IMR-90 (cell line): Measurements from ENCODE around the gene MAGI2. TPM values are rescaled to one million over a fixed set of nuclear protein-coding genes. Genes with fewer than 3 reads are reported as not detected.

ENCODE experiments used
- ATAC-seq: fragments of 200-7000 bp; cut with Tn5 transposase; 2 replicates; pipeline ENCODE4 v1.9.1; 2020; ENCODE audit warnings: low read depth, mild to moderate bottlenecking, moderate library complexity
- BruUV-seq: library from RNA; stranded (reverse); fragments of 400-500 nt; replicated peaks from 2 replicates; lab custom pipeline; 2021; lab: Mats Ljungman, UMichigan
- CTCF ChIA-PET: fragments of 300-600 bp; formaldehyde crosslinking; extraction: SDS; loops from one replicate; lab custom pipeline; 2021; ENCODE audit warnings: antibody characterized with exemption; lab: Yijun Ruan, JAX
- POLR2A ChIA-PET: fragments of 300-600 bp; sonication (Branson Sonifier 250); formaldehyde crosslinking; loops from one replicate; lab custom pipeline; 2022; ENCODE audit warnings: antibody characterized with exemption; ENCODE audit not compliant: unreplicated experiment; lab: Charles Lee
- DNase-seq: peaks from one replicate; pipeline ENCODE4 v3.0.0; 2013
- H2AFZ ChIP-seq: replicated peaks from 2 replicates; pipeline ENCODE3; 2013; ENCODE audit warnings: low read length, mild to moderate bottlenecking; ENCODE audit not compliant: poor library complexity
- H2AK5ac ChIP-seq: 2 replicates; pipeline ENCODE4 v1.6.1; 2013; ENCODE audit warnings: low read depth, low read length, inconsistent platforms
- H2AK9ac ChIP-seq: replicated peaks from 2 replicates; pipeline ENCODE3; 2013; ENCODE audit warnings: mild to moderate bottlenecking, low read depth, low read length, moderate library complexity; ENCODE audit not compliant: poor library complexity
- H2BK120ac ChIP-seq: 2 replicates; pipeline ENCODE4 v1.6.1; 2013; ENCODE audit warnings: low read depth, low read length, inconsistent platforms
- H2BK15ac ChIP-seq: 3 replicates; pipeline ENCODE4 v1.6.1; 2013; ENCODE audit warnings: low read depth, low read length, inconsistent platforms
- H2BK20ac ChIP-seq: 2 replicates; pipeline ENCODE4 v1.6.1; 2013; ENCODE audit warnings: low read depth, mild to moderate bottlenecking, inconsistent platforms, low read length, moderate library complexity
- H2BK5ac ChIP-seq: 2 replicates; pipeline ENCODE4 v1.6.1; 2013; ENCODE audit warnings: mild to moderate bottlenecking, low read depth, low read length, inconsistent platforms; ENCODE audit not compliant: poor library complexity, severe bottlenecking
- H3K14ac ChIP-seq: replicated peaks from 2 replicates; pipeline ENCODE4 v1.6.1; 2013; ENCODE audit warnings: low read depth, low read length, inconsistent platforms
- H3K18ac ChIP-seq: 2 replicates; pipeline ENCODE4 v1.6.1; 2013; ENCODE audit warnings: low read depth, low read length, control low read depth
- H3K23ac ChIP-seq: 2 replicates; pipeline ENCODE4 v1.6.1; 2013; ENCODE audit warnings: low read depth, low read length, inconsistent platforms
- H3K27ac ChIP-seq: 2 replicates; pipeline ENCODE4 v1.5.1; 2013; ENCODE audit warnings: mild to moderate bottlenecking, control low read depth, low read length; ENCODE audit not compliant: insufficient read depth
- H3K27me3 ChIP-seq: 2 replicates; pipeline ENCODE4 v1.6.1; 2013; ENCODE audit warnings: low read length; ENCODE audit not compliant: control insufficient read depth, insufficient read depth
- H3K36me3 ChIP-seq: 2 replicates; pipeline ENCODE4 v1.6.1; 2013; ENCODE audit warnings: low read length, mixed read lengths; ENCODE audit not compliant: control insufficient read depth, insufficient read depth
- H3K4ac ChIP-seq: 2 replicates; pipeline ENCODE4 v1.6.1; 2013; ENCODE audit warnings: low read depth, low read length, inconsistent platforms
- H3K4me1 ChIP-seq: 2 replicates; pipeline ENCODE4 v1.6.1; 2013; ENCODE audit warnings: low read length, mixed read lengths; ENCODE audit not compliant: control insufficient read depth, insufficient read depth
- H3K4me2 ChIP-seq: 2 replicates; pipeline ENCODE4 v1.6.1; 2013; ENCODE audit warnings: low read depth, mild to moderate bottlenecking, control low read depth, low read length, moderate library complexity
- H3K4me3 ChIP-seq: 2 replicates; pipeline ENCODE4 v1.5.1; 2013; ENCODE audit warnings: low read depth, mild to moderate bottlenecking, control low read depth, low read length, moderate library complexity; ENCODE audit not compliant: insufficient read depth
- H3K56ac ChIP-seq: 2 replicates; pipeline ENCODE4 v1.6.1; 2013; ENCODE audit warnings: low read length, inconsistent platforms; ENCODE audit not compliant: insufficient read depth; ENCODE audit errors: extremely low read depth
- H3K79me1 ChIP-seq, 2 experiments: 2 replicates each; pipeline ENCODE4 v1.6.1; 2013; ENCODE audit warnings: low read length in 2 of 2, inconsistent platforms in 1 of 2, low read depth in 1 of 2
- H3K9ac ChIP-seq: 2 replicates; pipeline ENCODE4 v1.6.1; 2013; ENCODE audit warnings: low read depth, low read length, control low read depth
- H3K9me1 ChIP-seq: 2 replicates; pipeline ENCODE4 v1.6.1; 2013; ENCODE audit warnings: low read length, inconsistent platforms; ENCODE audit not compliant: insufficient read depth
- H3K9me3 ChIP-seq: 2 replicates; pipeline ENCODE4 v1.6.1; 2013; ENCODE audit warnings: low read length; ENCODE audit not compliant: control insufficient read depth, insufficient read depth
- H4K20me1 ChIP-seq: 2 replicates; pipeline ENCODE4 v1.6.1; 2013; ENCODE audit warnings: low read length, inconsistent platforms; ENCODE audit not compliant: insufficient read depth
- H4K5ac ChIP-seq: 2 replicates; pipeline ENCODE4 v1.6.1; 2013; ENCODE audit warnings: mild to moderate bottlenecking, low read depth, low read length, control low read depth
- H4K8ac ChIP-seq, 2 experiments: 2 replicates each; pipeline ENCODE4 v1.6.1; 2013; ENCODE audit warnings: low read depth in 2 of 2, low read length in 2 of 2, control low read depth in 1 of 2, inconsistent platforms in 1 of 2
- H4K91ac ChIP-seq: 2 replicates; pipeline ENCODE4 v1.6.1; 2013; ENCODE audit warnings: low read depth, low read length, inconsistent platforms; ENCODE audit not compliant: insufficient read depth
- BHLHE40 ChIP-seq: fragments of 150-350 bp; IDR thresholded peaks from 2 replicates; pipeline ENCODE4 v1.6.1; 2016; ENCODE audit warnings: mild to moderate bottlenecking, low read depth, low read length
- CEBPB ChIP-seq: IDR thresholded peaks from 2 replicates; pipeline ENCODE4 v1.6.1; 2012; ENCODE audit warnings: low read depth, low read length, improper control_type of control experiment
- CHD1 ChIP-seq: IDR thresholded peaks from 2 replicates; pipeline ENCODE4 v1.6.1; 2012; ENCODE audit warnings: low read depth, low read length, improper control_type of control experiment
- FOS ChIP-seq: fragments of 150-350 bp; IDR thresholded peaks from 2 replicates; pipeline ENCODE4 v1.6.1; 2016; ENCODE audit warnings: low read depth, low read length
- MAFK ChIP-seq: IDR thresholded peaks from 2 replicates; pipeline ENCODE4 v1.6.1; 2012; ENCODE audit warnings: low read depth, low read length, improper control_type of control experiment
- MAZ ChIP-seq: IDR thresholded peaks from 2 replicates; pipeline ENCODE4 v1.6.1; 2012; ENCODE audit warnings: low read depth, mild to moderate bottlenecking, low read length, improper control_type of control experiment, moderate library complexity, borderline replicate concordance
- MXI1 ChIP-seq: IDR thresholded peaks from 2 replicates; pipeline ENCODE4 v1.6.1; 2012; ENCODE audit warnings: low read depth, mild to moderate bottlenecking, low read length, moderate library complexity, borderline replicate concordance
- NFE2L2 ChIP-seq: fragments of 150-350 bp; IDR thresholded peaks from 2 replicates; pipeline ENCODE4 v1.6.1; 2016; ENCODE audit warnings: low read depth, mild to moderate bottlenecking, low read length
- POLR2A ChIP-seq: IDR thresholded peaks from 2 replicates; pipeline ENCODE4 v1.6.1; 2012; ENCODE audit warnings: mild to moderate bottlenecking, low read depth, low read length
- RAD21 ChIP-seq: IDR thresholded peaks from 2 replicates; pipeline ENCODE4 v1.6.1; 2012; ENCODE audit warnings: low read length, improper control_type of control experiment
- RCOR1 ChIP-seq: IDR thresholded peaks from 2 replicates; pipeline ENCODE4 v1.6.1; 2012; ENCODE audit warnings: mild to moderate bottlenecking, low read length, improper control_type of control experiment; ENCODE audit not compliant: insufficient replicate concordance
- RFX5 ChIP-seq: IDR thresholded peaks from 2 replicates; pipeline ENCODE4 v1.8.0; 2012; ENCODE audit warnings: low read depth, mild to moderate bottlenecking, low read length, moderate library complexity
- SMC3 ChIP-seq: fragments of 150-350 bp; IDR thresholded peaks from 2 replicates; pipeline ENCODE4 v1.6.1; 2016; ENCODE audit warnings: low read depth, mild to moderate bottlenecking, antibody characterized with exemption, low read length, moderate library complexity
- WGBS, 2 experiments: methylation state at CpG; one replicate each; pipeline versions ENCODE4 v1.1.5 to v1.1.7; 2013; ENCODE audit warnings: missing lambda C conversion rate in 2 of 2; ENCODE audit not compliant: insufficient read length in 1 of 2; ENCODE audit errors: extremely low coverage in 2 of 2; 5-methylcytosine and 5-hydroxymethylcytosine counted together
- dilution Hi-C: fragments of 300-500 bp; cut with HindIII; formaldehyde crosslinking; loops from one replicate; pipeline ENCODE4 v1.14.3; 2018; ENCODE audit warnings: low sequenced_read_pairs; ENCODE audit not compliant: unreplicated experiment
- in situ Hi-C: fragments of 300-500 bp; cut with MboI; formaldehyde crosslinking; loops from 3 replicates; pipeline ENCODE4 v1.14.3; 2019; ENCODE audit warnings: low sequenced_read_pairs, inconsistent platforms, mixed read lengths
- intact Hi-C: fragments of 100-400 bp; cut with micrococcal nuclease; formaldehyde crosslinking; loops from 2 replicates; pipeline ENCODE4 v1.10.0; 2022
- polyA plus RNA-seq, 3 experiments: library from polyadenylated mRNA; depleted of rRNA; stranded (reverse); fragments of >200 nt; gene quantifications; 2 replicates each; pipeline ENCODE4 v1.2.3, GENCODE V29; 2012; ENCODE audit warnings: low replicate concordance in 1 of 3
- total RNA-seq: library from RNA; depleted of rRNA; stranded (reverse); fragments of >200 nt; gene quantifications from 2 replicates; pipeline ENCODE4 v1.2.3, GENCODE V29; 2012
- TF ChIP-seq, protein P1 (sequence below): conservative IDR thresholded peaks from 2 replicates; pipeline ENCODE4 v1.5.1; 2012; ENCODE audit warnings: mild to moderate bottlenecking, low read depth, low read length, improper control_type of control experiment
- TF ChIP-seq, protein P2 (sequence below): fragments of 150-350 bp; IDR thresholded peaks from 2 replicates; pipeline ENCODE4 v1.6.1; 2016; ENCODE audit warnings: low read depth, mild to moderate bottlenecking, low read length, moderate library complexity, borderline replicate concordance
- TF ChIP-seq, protein P3 (sequence below): fragments of 150-350 bp; IDR thresholded peaks from 2 replicates; pipeline ENCODE4 v1.6.1; 2017; ENCODE audit warnings: mild to moderate bottlenecking, antibody characterized with exemption, low read length, low read depth

The MAGI2 gene
- total and polyA plus RNA-seq, 2 of the 4 experiments (the other 2 are of a cell fraction) = 2.5 to 17.9 TPM

DNA sequence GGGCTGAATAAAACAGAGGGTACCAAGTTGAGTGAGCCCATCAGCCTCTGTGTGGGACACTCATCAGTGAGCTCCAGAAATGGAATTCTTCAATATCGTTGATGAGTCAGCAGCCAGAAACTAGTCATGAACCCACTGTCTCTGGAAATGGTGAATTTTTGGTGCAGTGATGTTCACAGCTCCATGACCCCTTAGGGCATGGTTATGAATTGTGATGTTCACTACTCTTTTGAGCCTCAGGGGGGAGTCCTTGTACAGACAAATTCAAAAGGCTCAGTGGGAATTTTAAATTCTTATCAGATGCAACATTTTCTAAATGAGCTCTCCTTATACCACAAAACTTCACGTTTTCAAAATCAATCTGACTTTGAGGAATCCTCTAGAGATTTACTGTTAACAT, 1319.2 kb downstream of the MAGI2 start:
- no peak overlapping the region for H2BK20ac ChIP-seq
- no peak overlapping the region for H4K8ac ChIP-seq
- no peak overlapping the region for H4K5ac ChIP-seq
- TF ChIP-seq, protein P1, sequence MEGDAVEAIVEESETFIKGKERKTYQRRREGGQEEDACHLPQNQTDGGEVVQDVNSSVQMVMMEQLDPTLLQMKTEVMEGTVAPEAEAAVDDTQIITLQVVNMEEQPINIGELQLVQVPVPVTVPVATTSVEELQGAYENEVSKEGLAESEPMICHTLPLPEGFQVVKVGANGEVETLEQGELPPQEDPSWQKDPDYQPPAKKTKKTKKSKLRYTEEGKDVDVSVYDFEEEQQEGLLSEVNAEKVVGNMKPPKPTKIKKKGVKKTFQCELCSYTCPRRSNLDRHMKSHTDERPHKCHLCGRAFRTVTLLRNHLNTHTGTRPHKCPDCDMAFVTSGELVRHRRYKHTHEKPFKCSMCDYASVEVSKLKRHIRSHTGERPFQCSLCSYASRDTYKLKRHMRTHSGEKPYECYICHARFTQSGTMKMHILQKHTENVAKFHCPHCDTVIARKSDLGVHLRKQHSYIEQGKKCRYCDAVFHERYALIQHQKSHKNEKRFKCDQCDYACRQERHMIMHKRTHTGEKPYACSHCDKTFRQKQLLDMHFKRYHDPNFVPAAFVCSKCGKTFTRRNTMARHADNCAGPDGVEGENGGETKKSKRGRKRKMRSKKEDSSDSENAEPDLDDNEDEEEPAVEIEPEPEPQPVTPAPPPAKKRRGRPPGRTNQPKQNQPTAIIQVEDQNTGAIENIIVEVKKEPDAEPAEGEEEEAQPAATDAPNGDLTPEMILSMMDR = peak; percentile 80
- TF ChIP-seq SMC3 (peak; percentile 83), NFE2L2 (no peak), CHD1 (no peak), RFX5 (no peak), POLR2A (0 out of 2 replicates have a peak, but pooled peaks have one; percentile 35), FOS (peak; percentile 42), BHLHE40 (no peak), MXI1 (no peak), RCOR1 (no peak), MAZ (no peak), MAFK (peak; percentile 47; the same call in 1 of the 2 replicates), RAD21 (peak; percentile 87), CEBPB (no peak)
- TF ChIP-seq, protein P2, sequence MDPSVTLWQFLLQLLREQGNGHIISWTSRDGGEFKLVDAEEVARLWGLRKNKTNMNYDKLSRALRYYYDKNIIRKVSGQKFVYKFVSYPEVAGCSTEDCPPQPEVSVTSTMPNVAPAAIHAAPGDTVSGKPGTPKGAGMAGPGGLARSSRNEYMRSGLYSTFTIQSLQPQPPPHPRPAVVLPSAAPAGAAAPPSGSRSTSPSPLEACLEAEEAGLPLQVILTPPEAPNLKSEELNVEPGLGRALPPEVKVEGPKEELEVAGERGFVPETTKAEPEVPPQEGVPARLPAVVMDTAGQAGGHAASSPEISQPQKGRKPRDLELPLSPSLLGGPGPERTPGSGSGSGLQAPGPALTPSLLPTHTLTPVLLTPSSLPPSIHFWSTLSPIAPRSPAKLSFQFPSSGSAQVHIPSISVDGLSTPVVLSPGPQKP = no peak
- TF ChIP-seq, protein P3, sequence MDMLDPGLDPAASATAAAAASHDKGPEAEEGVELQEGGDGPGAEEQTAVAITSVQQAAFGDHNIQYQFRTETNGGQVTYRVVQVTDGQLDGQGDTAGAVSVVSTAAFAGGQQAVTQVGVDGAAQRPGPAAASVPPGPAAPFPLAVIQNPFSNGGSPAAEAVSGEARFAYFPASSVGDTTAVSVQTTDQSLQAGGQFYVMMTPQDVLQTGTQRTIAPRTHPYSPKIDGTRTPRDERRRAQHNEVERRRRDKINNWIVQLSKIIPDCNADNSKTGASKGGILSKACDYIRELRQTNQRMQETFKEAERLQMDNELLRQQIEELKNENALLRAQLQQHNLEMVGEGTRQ = no peak
- no peak overlapping the region for H3K14ac ChIP-seq
- no peak overlapping the region for H2AFZ ChIP-seq
- no peak overlapping the region for H2AK9ac ChIP-seq
- no peaks in the 10 kb centered on the region for H3K36me3 ChIP-seq
- H3K79me1 ChIP-seq = no peaks in the 10 kb centered on the region
- H3K27ac ChIP-seq = no peak overlapping the region
- peak; percentile 86 for ATAC-seq
- ChIA-PET POLR2A (no interaction called here), CTCF (interaction anchor here (0.6 to 1.7 kb wide), 10 partner anchors 9 to 1042 kb away, joined by 3 to 10 read pairs (median 3); no protein-coding TSS in a partner anchor)
- no peak overlapping the region for H3K4me3 ChIP-seq
- no peak overlapping the region for H3K18ac ChIP-seq
- intact Hi-C loops = loop anchor here (1.0 to 10.0 kb wide), 6 partner anchors 89 to 1041 kb away; no protein-coding TSS in a partner anchor
- H3K4me2 ChIP-seq = no peak overlapping the region
- no peak overlapping the region for H3K9ac ChIP-seq
- H2BK15ac ChIP-seq = no peak overlapping the region
- no TSS peak for BruUV-seq
- no peak overlapping the region for H4K91ac ChIP-seq
- H2BK5ac ChIP-seq = no peak overlapping the region
- H3K23ac ChIP-seq = no peak overlapping the region
- dilution Hi-C loops = no loop called here
- peaks cover 3% of the 10 kb centered on the region; the same call in 1 of the 2 replicates for H3K9me1 ChIP-seq
- no CpG with 5 or more reads among the region's 2 CpGs for WGBS, 2 experiments
- H2AK5ac ChIP-seq = no peak overlapping the region
- no peak overlapping the region for H2BK120ac ChIP-seq
- no peak overlapping the region for H3K4ac ChIP-seq
- in situ Hi-C loops = loop anchor here (25.0 kb wide), 1 partner anchor 803 kb away; no protein-coding TSS in a partner anchor
- H3K27me3 ChIP-seq = no peaks in the 10 kb centered on the region
- H3K9me3 ChIP-seq = no peaks in the 10 kb centered on the region
- peak; percentile 88 for DNase-seq
- H3K56ac ChIP-seq = no peak overlapping the region
- peaks cover 3% of the 10 kb centered on the region for H3K4me1 ChIP-seq
- no peaks in the 10 kb centered on the region for H4K20me1 ChIP-seq
